ENCODE results near the gene SLC6A19. TPM values are rescaled to one million over a fixed set of nuclear protein-coding genes. Genes with fewer than 3 reads are reported as not detected.

The SLC6A19 gene
- total RNA-seq, 1 experiment from 2014 or later = 0.04 TPM

DNA sequence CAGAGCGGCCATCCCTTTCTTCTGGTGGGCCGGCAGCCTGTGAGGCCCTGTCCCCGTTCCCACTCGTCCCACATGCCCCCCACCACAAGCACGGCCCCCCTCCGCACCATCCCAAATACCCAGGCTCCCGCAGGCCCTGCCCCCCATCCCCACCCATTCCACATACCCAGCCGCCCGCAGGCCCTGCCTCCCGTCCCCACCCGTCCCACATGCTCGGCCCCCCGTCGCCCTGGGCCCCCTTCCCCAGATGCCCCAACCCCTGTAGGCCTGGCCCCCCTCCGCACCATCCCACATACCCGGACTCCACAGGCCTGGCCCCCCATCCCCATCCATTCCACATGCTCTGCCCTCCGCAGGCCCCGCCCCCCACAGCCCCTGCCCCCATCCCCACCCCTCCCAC is 11.5 kb downstream of the SLC6A19 start:
- H3K27me3 Mint-ChIP-seq (ENCODE audit: low read depth) = no peaks in the 10 kb centered on the region; the same call in 1 of the 2 replicates
- H3K4me1 Mint-ChIP-seq = no peaks in the 10 kb centered on the region
- no peak for ATAC-seq
- TF ChIP-seq, protein P1, sequence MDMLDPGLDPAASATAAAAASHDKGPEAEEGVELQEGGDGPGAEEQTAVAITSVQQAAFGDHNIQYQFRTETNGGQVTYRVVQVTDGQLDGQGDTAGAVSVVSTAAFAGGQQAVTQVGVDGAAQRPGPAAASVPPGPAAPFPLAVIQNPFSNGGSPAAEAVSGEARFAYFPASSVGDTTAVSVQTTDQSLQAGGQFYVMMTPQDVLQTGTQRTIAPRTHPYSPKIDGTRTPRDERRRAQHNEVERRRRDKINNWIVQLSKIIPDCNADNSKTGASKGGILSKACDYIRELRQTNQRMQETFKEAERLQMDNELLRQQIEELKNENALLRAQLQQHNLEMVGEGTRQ (CRISPR knock-in tag; IDR thresholded peaks at IDR 0.05) = no peak
- TF ChIP-seq, protein P2, sequence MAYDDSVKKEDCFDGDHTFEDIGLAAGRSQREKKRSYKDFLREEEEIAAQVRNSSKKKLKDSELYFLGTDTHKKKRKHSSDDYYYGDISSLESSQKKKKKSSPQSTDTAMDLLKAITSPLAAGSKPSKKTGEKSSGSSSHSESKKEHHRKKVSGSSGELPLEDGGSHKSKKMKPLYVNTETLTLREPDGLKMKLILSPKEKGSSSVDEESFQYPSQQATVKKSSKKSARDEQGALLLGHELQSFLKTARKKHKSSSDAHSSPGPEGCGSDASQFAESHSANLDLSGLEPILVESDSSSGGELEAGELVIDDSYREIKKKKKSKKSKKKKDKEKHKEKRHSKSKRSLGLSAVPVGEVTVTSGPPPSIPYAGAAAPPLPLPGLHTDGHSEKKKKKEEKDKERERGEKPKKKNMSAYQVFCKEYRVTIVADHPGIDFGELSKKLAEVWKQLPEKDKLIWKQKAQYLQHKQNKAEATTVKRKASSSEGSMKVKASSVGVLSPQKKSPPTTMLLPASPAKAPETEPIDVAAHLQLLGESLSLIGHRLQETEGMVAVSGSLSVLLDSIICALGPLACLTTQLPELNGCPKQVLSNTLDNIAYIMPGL (CRISPR knock-in tag; IDR thresholded peaks at IDR 0.05) = no peak
- TF ChIP-seq, protein P3, sequence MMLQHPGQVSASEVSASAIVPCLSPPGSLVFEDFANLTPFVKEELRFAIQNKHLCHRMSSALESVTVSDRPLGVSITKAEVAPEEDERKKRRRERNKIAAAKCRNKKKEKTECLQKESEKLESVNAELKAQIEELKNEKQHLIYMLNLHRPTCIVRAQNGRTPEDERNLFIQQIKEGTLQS (CRISPR knock-in tag; conservative IDR thresholded peaks at IDR 0.05) = no peak
- TF ChIP-seq TEAD1 (CRISPR knock-in tag; IDR thresholded peaks at IDR 0.05) (no peak), GABPB1 (CRISPR knock-in tag; IDR thresholded peaks at IDR 0.05) (no peak), HMGA2 (CRISPR knock-in tag; IDR thresholded peaks at IDR 0.05) (no peak), NFYB (CRISPR knock-in tag; conservative IDR thresholded peaks at IDR 0.05; ENCODE audit: low read depth) (no peak), ZBTB21 (CRISPR knock-in tag; IDR thresholded peaks at IDR 0.05; ENCODE audit: borderline replicate concordance) (no peak), ZNF138 (CRISPR knock-in tag; conservative IDR thresholded peaks at IDR 0.05) (no peak), GRHL2 (CRISPR knock-in tag; IDR thresholded peaks at IDR 0.05; ENCODE audit: insufficient replicate concordance, severe bottlenecking) (no peak), ZNF232 (CRISPR knock-in tag; IDR thresholded peaks at IDR 0.05) (no peak), CBFB (CRISPR knock-in tag; IDR thresholded peaks at IDR 0.05; ENCODE audit: low read depth) (no peak), SP1 (CRISPR knock-in tag; conservative IDR thresholded peaks at IDR 0.05) (no peak)
- TF ChIP-seq, protein P4, sequence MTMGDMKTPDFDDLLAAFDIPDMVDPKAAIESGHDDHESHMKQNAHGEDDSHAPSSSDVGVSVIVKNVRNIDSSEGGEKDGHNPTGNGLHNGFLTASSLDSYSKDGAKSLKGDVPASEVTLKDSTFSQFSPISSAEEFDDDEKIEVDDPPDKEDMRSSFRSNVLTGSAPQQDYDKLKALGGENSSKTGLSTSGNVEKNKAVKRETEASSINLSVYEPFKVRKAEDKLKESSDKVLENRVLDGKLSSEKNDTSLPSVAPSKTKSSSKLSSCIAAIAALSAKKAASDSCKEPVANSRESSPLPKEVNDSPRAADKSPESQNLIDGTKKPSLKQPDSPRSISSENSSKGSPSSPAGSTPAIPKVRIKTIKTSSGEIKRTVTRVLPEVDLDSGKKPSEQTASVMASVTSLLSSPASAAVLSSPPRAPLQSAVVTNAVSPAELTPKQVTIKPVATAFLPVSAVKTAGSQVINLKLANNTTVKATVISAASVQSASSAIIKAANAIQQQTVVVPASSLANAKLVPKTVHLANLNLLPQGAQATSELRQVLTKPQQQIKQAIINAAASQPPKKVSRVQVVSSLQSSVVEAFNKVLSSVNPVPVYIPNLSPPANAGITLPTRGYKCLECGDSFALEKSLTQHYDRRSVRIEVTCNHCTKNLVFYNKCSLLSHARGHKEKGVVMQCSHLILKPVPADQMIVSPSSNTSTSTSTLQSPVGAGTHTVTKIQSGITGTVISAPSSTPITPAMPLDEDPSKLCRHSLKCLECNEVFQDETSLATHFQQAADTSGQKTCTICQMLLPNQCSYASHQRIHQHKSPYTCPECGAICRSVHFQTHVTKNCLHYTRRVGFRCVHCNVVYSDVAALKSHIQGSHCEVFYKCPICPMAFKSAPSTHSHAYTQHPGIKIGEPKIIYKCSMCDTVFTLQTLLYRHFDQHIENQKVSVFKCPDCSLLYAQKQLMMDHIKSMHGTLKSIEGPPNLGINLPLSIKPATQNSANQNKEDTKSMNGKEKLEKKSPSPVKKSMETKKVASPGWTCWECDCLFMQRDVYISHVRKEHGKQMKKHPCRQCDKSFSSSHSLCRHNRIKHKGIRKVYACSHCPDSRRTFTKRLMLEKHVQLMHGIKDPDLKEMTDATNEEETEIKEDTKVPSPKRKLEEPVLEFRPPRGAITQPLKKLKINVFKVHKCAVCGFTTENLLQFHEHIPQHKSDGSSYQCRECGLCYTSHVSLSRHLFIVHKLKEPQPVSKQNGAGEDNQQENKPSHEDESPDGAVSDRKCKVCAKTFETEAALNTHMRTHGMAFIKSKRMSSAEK (CRISPR knock-in tag; IDR thresholded peaks at IDR 0.05; ENCODE audit: borderline replicate concordance) = no peak
- H3K4me3 Mint-ChIP-seq = no peak overlapping the region
- CTCF ChIA-PET = no interaction called here
- H3K27ac Mint-ChIP-seq = no peak overlapping the region
- peak; percentile 5 for DNase-seq (ENCODE audit: low spot score)
- H3K9me3 Mint-ChIP-seq = peaks cover 8% of the 10 kb centered on the region
- no peaks in the 10 kb centered on the region for H3K36me3 Mint-ChIP-seq
- POLR2A ChIA-PET = no interaction called here

DNA sequence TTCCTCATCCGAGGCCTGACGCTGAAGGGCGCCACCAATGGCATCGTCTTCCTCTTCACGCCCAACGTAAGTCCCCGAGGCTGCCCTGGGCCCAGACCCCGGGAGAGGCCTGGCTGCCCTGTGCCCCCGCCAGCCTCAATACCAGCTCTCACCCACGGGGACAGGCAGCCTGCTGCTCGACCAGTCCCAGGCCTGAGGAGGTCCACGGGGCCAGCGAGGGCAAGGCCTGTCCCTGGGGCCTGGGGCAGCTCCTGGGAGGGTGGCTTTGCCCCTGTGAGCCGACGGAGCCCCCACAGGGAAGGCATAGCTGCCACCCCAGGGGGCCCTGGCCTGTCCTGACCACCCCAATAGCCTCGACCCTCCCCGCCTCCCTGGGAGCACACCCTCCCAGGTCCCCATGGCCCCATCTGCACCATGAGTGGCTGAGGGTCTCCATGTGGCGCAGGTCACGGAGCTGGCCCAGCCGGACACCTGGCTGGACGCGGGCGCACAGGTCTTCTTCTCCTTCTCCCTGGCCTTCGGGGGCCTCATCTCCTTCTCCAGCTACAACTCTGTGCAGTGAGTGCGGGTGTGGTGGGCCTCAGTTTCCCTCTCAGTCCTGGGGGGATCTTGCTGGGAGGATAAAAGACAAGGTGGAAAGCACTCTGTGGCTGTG is 12.2 kb downstream of the SLC6A19 start:
- TF ChIP-seq FOXK1 (CRISPR knock-in tag; IDR thresholded peaks at IDR 0.05) = no peak
- TF ChIP-seq, protein P4 (CRISPR knock-in tag; IDR thresholded peaks at IDR 0.05; ENCODE audit: borderline replicate concordance) = no peak

More for the DNA sequence above, 12.2 kb downstream of the SLC6A19 start:
- Mint-ChIP-seq H3K4me1 (no peaks in the 10 kb centered on the region), H3K9me3 (peaks cover 8% of the 10 kb centered on the region), H3K4me3 (no peak overlapping the region), H3K36me3 (no peaks in the 10 kb centered on the region), H3K27me3 (ENCODE audit: low read depth) (no peaks in the 10 kb centered on the region; the same call in 1 of the 2 replicates), H3K27ac (no peak overlapping the region)
- ChIA-PET POLR2A (no interaction called here), CTCF (interaction anchor here (1.5 kb wide), 1 partner anchor 30 kb away, joined by 4 read pairs; no protein-coding TSS in a partner anchor)
- ATAC-seq = no peak
- peak; percentile 9 for DNase-seq (ENCODE audit: low spot score)
